Measurements from ENCODE around the gene PODXL2.
A peak's percentile ranks its signal among the peaks of the same experiment; 100 is the strongest.

The PODXL2 gene

DNA sequence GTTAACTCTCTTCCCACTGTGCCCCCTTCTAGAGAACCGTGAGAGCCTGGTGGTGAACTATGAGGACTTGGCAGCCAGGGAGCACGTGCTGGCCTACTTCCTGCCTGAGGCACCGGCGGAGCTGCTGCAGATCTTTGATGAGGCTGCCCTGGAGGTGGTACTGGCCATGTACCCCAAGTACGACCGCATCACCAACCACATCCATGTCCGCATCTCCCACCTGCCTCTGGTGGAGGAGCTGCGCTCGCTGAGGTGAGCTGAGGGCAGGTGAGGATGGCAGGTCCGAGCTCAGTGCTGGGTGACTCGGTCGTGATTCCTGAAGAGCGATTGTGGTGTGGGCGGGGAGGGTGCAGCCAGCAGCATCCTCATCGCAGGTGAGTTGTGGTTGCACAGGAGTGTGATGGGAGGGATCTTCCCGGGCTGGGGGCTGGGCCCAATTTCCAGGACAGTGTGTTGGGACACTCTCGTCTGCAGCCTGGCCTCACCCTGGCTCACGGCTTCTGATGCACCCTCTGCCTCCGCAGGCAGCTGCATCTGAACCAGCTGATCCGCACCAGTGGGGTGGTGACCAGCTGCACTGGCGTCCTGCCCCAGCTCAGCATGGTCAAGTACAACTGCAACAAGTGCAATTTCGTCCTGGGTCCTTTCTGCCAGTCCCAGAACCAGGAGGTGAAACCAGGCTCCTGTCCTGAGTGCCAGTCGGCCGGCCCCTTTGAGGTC is 22.7 kb upstream of the PODXL2 start:
- DNase-seq, result no peak

DNA sequence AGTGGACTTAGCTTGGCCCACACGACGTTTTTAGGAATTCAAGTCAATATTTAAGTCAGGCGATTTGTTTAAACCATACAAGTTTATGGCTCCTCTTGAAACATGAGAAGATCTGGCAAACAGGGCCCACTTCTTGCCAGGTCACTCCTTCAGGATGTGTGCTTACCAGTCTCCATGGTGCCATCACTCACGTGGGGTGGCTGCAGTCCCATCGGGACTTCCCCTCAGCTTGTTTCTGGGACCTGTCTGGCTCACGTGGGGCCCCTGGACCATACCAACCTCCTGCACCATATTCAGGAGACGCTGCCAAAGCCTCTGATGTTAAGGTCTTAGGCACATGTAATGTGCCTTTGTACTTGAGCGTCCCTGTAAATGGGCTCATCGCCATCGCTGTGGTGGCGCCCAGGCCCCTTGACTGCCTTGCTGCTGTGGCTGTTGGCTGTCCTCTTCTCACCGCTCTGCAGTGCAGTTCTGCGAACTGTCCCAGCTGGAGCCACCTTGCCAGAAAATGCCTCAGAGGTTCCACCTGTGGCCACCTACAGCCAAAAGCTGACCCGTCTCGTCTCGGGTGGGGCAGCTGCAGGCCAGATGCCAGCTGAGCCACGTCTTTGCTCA is 21.9 kb upstream of the PODXL2 start:
- no peak for DNase-seq

DNA sequence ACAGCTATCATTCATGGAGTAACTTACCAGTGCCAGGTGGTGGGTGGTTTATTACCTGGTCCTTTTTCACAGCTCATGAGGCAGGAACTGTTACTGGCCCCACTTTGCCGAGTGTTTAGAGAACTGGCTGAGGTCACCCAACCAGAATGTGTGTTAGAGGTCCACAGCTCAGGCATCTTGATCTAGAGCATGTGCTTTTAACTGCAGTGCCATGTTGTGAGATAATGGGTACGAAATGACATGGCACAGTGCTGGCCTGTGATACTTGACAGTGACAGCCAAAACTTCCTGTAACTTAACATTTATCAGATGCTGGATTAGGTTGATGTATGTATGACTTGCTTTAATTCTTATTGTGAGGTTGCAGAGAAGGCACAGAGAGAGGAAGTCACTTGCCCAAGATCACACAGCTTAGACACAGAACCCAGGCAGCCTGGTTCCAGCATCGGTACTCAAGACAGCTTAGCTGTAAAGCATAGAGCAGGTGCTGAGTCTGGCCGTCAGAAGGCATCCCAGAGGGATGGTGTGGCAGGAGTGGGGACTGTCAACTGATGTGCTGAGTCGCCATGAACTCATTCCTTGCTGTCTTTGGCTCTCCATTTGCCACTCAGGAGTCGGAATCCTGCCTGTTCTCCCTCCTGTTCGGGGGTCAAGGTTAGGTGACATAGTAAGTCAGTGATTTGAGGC is 21.2 kb upstream of the PODXL2 start:
- no peak for DNase-seq

DNA sequence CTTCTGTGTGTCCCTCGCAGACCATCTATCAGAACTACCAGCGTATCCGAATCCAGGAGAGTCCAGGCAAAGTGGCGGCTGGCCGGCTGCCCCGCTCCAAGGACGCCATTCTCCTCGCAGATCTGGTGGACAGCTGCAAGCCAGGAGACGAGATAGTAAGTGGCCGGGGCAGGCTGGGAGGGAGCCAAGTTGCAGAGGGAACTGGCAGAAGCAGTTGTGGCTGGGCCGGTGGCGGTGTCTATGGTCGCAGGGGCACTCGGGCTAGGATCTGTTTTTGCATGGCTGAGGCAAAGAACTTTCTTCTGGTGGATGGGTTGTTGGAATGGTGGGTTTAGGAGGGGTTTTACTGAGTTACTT is 20.6 kb upstream of the PODXL2 start:
- no peak for DNase-seq

DNA sequence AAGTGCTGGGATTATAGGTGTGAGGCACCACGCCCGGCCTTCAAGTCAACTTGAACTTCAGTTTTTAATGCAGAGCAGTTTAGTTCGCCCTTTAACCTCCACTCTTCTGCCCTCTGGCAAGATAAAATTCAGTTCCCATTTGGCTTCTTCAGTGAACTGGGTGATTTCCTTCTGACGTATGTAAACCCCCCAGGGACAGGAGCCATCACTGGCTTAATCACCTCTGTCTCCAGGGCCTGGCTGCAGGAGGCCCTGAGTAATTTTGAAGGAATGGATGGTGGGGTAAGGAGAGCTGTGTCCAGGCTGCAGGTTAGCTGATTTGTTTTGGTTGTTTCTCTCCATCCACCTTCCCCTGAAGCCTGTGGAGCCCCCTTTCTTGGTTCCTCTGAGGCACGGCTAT is 18.9 kb upstream of the PODXL2 start:
- no peak for DNase-seq

DNA sequence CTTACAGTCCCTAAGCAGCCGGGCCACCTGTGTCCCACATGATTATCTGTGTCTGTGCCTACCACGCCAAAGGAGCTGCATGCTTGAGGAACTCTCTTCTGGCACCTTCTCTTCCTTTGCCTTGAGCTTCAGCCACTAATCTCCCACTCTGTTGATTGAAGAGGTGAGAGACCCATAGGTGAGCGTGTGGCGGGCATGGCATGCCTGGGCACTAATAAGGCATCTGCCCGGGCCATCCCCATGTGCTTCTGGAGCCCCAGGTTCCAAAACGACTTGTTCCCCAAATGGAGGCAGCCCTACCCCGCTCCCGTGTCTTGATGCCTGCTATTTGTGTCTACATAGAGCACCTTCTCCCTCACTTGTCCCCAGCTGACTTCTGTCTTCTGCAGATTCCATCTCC is 17.7 kb upstream of the PODXL2 start:
- DNase-seq, result no peak

DNA sequence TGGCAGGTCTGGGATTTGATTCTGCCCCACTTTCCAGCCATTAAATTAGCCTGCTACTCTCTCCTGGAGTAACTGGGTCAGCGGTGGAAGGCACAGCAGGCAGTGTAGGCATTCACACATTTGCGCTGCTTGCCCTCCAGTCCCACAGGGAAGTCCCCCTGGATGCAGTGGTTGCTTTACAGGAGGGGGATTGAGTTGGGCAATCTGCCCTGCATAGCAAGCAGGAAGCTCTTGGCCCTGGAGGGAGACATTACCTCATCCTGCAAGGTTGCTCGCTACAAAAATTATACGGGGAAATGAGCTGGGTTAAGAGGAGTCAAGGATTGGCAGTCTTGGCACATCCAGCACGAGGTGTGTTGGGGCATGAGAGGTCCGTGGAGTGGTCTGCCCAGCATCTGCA is 16.0 kb upstream of the PODXL2 start:
- DNase-seq, result no peak

DNA sequence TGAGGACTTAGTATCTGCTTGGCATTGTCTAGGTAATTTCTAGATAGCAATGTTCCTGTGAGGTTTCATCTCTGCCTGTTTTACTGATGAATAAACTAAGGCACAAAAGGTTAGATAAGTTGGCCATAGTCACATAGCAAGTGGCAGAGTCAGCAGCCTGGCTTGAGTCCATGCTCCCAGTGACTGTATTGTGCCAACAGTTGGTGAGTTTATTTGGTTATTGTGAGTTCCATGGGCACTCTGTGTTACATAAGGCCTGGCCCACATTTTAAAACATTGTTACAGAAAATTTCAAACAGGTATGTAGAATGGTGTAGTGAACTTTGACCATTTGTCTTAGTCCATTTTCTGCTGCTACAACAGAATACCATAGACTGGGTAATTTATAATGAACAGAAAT is 15.6 kb upstream of the PODXL2 start:
- DNase-seq, result no peak

DNA sequence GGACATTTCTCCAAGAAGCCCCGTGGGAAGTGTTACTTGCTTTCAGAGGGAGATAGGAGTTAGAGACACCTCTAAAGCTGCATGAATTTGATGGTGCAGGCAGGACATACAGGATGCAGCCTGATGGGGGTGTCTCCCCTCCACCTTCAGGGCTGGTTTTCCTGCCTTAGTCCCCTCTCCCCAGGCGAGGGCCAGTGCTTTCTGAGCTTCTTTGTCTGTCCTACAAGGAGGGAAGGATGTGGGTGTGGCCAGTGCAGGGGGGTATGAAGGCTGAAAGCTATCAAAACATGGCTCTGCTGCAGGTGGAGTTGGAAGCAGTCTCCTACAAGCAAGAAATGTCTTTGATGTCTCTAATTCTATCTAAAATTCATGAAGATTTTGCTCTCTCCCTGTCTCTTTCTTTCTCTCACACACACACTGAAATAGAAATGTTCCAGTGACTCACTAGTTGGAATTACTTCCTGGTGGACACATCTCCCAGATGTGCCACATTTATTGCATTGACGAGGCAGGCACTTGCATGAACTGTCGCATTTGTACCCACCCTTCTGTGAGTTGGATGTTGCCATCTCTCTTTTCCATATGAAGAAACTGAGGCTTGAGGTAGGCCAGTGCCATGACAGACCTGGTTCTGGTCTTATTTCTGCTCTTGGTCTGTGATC is 13.9 kb upstream of the PODXL2 start:
- no peak for DNase-seq

DNA sequence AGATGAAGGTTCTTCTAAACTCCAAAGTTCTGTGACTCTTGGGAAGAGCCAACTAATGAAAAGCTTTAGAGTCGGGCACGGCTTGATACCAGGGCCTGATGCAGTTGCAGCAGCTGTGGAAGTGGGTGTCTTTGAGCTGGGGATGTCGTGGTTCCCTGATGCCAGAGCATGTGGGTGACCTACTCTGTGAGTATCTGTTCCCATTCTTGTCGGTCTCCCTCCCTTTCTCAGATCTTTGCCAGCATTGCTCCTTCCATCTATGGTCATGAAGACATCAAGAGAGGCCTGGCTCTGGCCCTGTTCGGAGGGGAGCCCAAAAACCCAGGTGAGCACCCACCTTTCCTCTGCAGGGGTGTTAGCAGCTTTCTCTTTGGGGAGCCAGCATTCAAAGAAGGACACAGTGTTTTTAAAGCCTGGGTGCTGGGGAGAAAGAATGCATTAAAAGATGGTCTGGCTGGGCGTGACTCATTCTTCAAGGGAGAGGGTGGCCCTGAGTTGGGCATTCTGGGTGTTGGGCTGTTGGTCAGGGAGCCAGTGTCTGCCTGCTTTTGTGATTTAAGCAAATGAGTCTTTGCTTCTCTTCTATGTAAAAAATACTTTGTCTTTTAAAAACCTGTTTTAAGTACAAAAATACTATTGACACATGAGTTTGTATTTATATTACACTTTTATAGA is 13.2 kb upstream of the PODXL2 start:
- DNase-seq, result no peak

DNA sequence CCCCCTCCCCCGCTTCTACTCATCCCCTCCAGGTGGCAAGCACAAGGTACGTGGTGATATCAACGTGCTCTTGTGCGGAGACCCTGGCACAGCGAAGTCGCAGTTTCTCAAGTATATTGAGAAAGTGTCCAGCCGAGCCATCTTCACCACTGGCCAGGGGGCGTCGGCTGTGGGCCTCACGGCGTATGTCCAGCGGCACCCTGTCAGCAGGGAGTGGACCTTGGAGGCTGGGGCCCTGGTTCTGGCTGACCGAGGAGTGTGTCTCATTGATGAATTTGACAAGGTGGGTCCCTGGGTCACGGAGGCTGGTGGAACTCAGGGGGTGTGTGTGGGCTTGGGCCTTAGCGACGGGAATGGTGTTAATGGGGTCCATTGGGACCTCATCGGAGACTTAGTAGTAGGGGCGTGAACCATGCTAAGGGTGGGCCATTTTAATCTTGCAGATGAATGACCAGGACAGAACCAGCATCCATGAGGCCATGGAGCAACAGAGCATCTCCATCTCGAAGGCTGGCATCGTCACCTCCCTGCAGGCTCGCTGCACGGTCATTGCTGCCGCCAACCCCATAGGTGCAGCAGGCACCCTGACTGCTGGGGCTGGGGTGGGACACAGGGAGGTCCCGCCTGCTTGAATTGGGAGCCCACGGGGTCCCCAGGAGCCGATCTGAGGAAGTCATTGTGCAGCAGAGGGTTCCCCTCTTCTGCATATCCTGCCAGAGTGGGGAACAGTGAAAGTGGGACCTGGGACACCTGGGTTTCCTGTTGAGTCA is 12.0 kb upstream of the PODXL2 start:
- DNase-seq, result no peak

DNA sequence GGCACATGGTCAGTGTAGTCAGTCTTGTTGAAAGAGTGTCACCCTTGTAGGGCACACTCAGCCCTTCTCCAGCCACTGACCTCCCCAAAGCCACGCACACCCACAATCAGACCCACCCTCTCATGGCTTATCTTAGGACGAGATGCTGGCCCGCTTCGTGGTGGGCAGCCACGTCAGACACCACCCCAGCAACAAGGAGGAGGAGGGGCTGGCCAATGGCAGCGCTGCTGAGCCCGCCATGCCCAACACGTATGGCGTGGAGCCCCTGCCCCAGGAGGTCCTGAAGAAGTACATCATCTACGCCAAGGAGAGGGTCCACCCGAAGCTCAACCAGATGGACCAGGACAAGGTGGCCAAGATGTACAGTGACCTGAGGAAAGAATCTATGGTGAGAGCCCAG is 10.1 kb upstream of the PODXL2 start:
- no peak for DNase-seq

DNA sequence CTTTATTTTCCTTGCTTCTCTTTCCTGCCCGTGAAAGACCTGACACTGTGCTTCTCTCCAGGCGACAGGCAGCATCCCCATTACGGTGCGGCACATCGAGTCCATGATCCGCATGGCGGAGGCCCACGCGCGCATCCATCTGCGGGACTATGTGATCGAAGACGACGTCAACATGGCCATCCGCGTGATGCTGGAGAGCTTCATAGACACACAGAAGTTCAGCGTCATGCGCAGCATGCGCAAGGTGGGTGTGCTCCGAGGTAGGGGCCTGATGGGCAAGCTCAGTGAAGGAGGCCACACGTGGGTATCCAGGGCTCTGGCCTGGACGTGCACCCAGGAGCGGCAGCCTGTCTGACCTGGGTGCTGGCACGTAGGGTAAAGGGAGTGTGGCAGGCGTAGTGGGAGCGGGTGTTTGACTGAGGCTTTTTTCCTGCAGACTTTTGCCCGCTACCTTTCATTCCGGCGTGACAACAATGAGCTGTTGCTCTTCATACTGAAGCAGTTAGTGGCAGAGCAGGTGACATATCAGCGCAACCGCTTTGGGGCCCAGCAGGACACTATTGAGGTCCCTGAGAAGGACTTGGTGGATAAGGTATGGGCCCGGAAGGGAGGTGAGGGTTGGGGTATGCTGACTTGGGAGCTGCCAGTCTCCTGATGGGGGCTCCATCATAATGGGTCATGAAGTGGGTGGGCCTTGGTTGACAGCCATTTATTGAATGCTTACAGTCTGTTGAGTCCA is 8.2 kb upstream of the PODXL2 start:
- DNase-seq, result no peak

DNA sequence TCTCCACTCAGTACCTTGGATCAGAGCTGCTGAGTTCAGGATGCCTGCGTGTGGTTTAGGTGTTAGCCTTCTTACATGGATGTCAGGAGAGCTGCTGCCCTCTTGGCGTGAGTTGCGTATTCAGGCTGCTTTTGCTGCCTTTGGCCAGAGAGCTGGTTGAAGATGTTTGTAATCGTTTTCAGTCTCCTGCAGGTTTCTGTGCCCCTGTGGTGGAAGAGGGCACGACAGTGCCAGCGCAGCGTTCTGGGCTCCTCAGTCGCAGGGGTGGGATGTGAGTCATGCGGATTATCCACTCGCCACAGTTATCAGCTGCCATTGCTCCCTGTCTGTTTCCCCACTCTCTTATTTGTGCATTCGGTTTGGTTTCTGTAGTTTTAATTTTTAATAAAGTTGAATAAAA is 7.0 kb upstream of the PODXL2 start:
- DNase-seq, result no peak

DNA sequence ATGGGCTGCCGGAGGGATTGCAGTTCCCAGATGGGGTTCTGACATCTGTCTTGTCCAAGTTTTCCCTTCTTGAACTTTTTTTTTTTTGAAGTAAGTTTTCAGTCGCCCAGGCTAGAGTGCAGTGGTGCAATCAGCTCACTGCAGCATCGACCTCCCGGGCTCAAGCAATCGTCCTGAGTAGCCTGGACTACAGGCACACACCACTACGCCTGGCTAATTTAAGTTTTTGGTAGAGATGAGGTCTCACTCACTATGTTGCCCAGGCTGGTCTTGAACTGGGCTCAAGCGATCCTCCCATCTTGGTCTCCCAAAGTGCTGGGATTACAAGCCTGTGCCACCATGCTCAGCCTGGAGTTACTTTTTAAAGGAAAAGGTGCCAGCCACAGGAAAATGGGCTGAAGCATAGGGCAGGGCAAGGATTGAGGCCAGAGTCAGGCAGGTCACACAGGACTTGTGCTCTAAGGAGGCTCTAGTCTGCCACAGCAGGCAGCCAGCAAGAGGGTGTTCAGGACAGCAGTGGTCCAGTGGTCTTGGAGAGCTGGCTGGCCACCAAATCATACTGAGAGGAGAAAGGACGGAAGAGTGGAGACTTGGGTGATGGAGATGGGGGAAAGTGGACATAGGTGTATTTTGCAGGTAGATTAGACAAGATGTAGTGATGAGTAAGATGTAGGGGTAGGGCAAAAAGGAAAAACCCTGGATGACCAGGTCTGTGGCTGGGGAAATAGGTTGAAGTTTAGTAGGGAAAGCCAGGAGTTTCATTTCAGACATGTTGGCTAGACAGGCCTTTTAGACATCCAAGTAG is 6.0 kb upstream of the PODXL2 start:
- no peak for DNase-seq

DNA sequence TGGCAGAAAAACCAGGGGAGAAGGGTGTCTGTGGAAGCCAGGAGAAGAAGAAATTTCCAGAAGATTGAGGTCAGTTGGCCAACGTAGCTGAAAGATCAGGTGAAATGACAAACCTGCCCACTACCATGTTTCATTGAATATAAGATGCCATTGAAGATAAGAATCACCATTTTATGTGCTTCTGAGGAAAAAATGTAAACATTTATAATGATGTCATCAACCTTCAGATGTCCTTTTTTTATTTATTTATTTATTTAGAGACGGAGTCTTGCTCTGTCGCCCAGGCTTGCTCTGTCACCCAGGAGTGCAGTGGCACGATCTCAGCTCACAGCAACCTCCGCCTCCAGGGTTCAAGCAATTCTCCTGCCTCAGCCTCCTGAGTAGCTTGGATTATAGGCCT is 4.9 kb upstream of the PODXL2 start:
- no peak for DNase-seq

DNA sequence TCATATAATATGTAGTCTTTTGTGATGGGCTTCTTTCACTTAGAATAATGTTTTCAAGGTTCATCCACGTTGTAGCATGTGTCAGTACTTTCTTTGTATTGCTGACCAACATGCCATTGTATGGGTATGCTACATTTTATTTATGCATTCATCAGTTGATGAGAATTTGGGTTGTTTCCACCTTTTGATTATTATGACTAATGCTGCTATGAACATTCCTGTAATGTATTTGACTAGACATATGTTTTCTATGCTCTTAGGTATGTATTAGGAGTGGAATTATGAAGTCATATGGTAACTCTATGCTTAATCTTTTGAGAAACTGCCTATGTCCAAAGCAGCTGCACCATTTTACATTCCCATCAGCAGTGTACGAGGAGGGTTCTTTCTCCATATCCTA is 3.2 kb upstream of the PODXL2 start:
- DNase-seq, result no peak

DNA sequence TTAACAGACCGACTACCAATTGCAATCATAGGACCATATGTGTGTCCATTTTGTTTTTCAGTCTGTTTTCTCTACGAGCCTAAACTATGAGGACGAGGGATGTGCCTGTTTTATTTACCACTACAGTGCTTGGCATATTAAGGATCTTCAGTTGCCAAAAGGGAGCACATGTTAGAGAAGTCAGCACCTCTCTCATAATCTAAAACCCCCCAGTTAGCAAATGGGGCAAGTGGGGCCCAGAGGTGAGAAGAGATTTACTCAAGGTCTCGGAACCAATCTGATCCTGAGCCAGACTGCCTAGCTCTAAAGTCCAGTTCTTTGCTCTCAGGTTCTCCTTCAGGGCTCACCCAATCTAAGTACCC is 578 bp upstream of the PODXL2 start:
- DNase-seq, result no peak

DNA sequence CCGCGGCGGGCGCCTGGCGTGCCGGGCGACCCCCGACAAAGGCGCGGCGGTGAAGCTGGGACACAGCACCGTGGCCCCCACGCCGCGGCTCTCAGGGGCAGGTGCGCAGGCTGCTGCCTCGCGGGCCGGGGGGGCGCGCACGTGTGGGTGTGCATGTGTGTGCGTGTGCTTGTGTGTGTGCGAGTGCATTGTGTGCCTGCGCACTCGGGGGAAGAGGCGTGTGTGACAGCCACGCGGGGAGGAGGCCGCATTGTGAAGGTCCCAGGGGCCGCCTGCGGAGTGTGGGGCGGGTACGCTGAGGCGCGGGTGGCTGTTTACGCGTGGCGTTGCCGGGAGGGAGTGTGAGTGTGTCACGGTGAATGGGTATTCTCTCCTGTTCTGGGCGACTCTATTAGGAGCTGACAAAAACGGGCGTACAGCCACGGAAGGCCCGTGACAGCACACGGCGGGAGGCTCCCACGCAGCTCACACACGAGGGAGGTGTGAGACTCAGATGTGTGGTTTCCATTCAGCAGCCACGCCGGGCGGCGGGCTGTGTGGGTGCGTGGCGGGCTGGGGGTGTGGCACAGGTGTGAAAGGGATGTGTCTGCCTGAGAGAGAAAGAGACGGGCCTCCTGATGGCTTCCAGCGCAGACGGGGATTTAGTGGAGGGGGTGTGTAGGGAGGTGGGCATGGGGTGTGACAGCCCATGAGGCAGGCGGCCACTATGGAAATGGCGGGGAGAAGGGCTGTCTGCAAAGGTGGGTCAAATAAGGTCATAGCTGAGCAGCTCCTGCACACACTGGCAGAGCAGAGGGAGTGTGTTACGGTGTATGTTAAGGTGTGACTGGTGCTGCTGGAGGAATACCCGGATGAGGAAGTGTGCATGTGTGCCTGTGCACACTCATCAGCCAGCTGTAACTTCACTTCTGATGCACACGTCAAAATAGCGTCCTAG is 750 bp downstream of the PODXL2 start:
- DNase-seq, result peak; percentile 31
